HG03354 (cell line): Measurements from ENCODE around the gene VSIG2.
A peak's percentile ranks its signal among the peaks of the same experiment; 100 is the strongest.
"Not testable (repeated sequence)": the region's sequence is repeated elsewhere in the genome, so short reads cannot be mapped to it uniquely, and the experiment has no call there.

Experiments used
- ATAC-seq: cut with Tn5 transposase; IDR thresholded peaks from one replicate; pipeline ENCODE4 v1.9.1; 2021; ENCODE audit warnings: mild to moderate bottlenecking; ENCODE audit not compliant: unreplicated experiment, poor library complexity, severe bottlenecking

Gene VSIG2

GRCh38 chr11:124751741-124752470, at the start of gene VSIG2:
VSIG2 (minus strand) TSS chr11:124752255; CDS start chr11:124752137, 118 bp downstream.
- no peak for ATAC-seq

- no peak for ATAC-seq
These were observed 49.0 kb upstream of the VSIG2 start for GRCh38 chr11:124801014-124801413.

- ATAC-seq, result peak; percentile 93
These were observed 48.3 kb upstream of the VSIG2 start, which contains the start of gene MSANTD2 for GRCh38 chr11:124800226-124800929. MSANTD2 (minus strand) TSS chr11:124800406; CDS start chr11:124800380, 26 bp downstream.

- peak; percentile 53 for ATAC-seq
These were observed 47.5 kb upstream of the VSIG2 start for GRCh38 chr11:124799348-124800225.

GRCh38 chr11:124798991-124799347, 46.9 kb upstream of the VSIG2 start:
- peak; percentile 16 for ATAC-seq

- ATAC-seq, result no peak
These were observed 44.3 kb upstream of the VSIG2 start for GRCh38 chr11:124796312-124796711.

GRCh38 chr11:124793466-124794278, 41.6 kb upstream of the VSIG2 start:
- peak; percentile 63 for ATAC-seq

- ATAC-seq, result peak; percentile 87
These were observed 39.7 kb upstream of the VSIG2 start for GRCh38 chr11:124791626-124792341.

GRCh38 chr11:124788521-124788920, 36.5 kb upstream of the VSIG2 start:
- no peak for ATAC-seq

GRCh38 chr11:124784051-124784450, 32.0 kb upstream of the VSIG2 start:
- no peak for ATAC-seq

- ATAC-seq, result no peak
These were observed 30.9 kb upstream of the VSIG2 start for GRCh38 chr11:124783002-124783401.

- ATAC-seq, result no peak
These were observed 27.5 kb upstream of the VSIG2 start for GRCh38 chr11:124779568-124779967.

- no peak for ATAC-seq
These were observed 26.2 kb upstream of the VSIG2 start for GRCh38 chr11:124778281-124778680.

GRCh38 chr11:124776865-124777645, 25.0 kb upstream of the VSIG2 start:
- ATAC-seq, result no peak

- ATAC-seq, result not testable (repeated sequence)
These were observed 18.9 kb upstream of the VSIG2 start for GRCh38 chr11:124770959-124771358.

GRCh38 chr11:124769806-124770774, 18.0 kb upstream of the VSIG2 start:
- ATAC-seq, result no peak

GRCh38 chr11:124768914-124769313, 16.9 kb upstream of the VSIG2 start:
- no peak for ATAC-seq
